HepG2 (cell line): Measurements from ENCODE around the gene MYL6. TPM values are rescaled to one million over a fixed set of nuclear protein-coding genes. Genes with fewer than 3 reads are reported as not detected.

Source experiments
- ARNT ChIP-seq: fragments of 450-650 bp; IDR thresholded peaks from 2 replicates; pipeline ENCODE4 v1.6.1; 2017
- BORCS8-MEF2B ChIP-seq: sonication (generic); formaldehyde crosslinking; IDR thresholded peaks from 2 replicates; pipeline ENCODE4 v1.8.0; 2022; ENCODE audit warnings: mild to moderate bottlenecking, missing genetic modification reagents
- CCDC6 ChIP-seq: sonication (generic); formaldehyde crosslinking; IDR thresholded peaks from 2 replicates; pipeline ENCODE4 v1.8.1; 2022; ENCODE audit warnings: mild to moderate bottlenecking, missing genetic modification reagents, moderate library complexity
- E2F5 ChIP-seq: sonication (generic); formaldehyde crosslinking; conservative IDR thresholded peaks from 2 replicates; pipeline ENCODE4 v1.4.0; 2020; ENCODE audit warnings: missing genetic modification reagents
- ELF3 ChIP-seq: IDR thresholded peaks from 2 replicates; pipeline ENCODE4 v1.6.1; 2016; ENCODE audit warnings: missing genetic modification reagents, missing compliant biosample characterization
- HOXA9 ChIP-seq: sonication (generic); formaldehyde crosslinking; IDR thresholded peaks from 2 replicates; pipeline ENCODE4 v1.8.1; 2022; ENCODE audit warnings: missing genetic modification reagents, mild to moderate bottlenecking, moderate library complexity, borderline replicate concordance
- JUN ChIP-seq: sonication (generic); formaldehyde crosslinking; IDR thresholded peaks from 2 replicates; pipeline ENCODE4 v1.4.0; 2020; ENCODE audit warnings: mild to moderate bottlenecking, missing genetic modification reagents
- MBNL3 ChIP-seq: fragments of 250-450 bp; sonication (Bioruptor Pico); conservative IDR thresholded peaks from 2 replicates; pipeline ENCODE4 v1.8.0; 2022; ENCODE audit warnings: mild to moderate bottlenecking, inconsistent platforms
- NR0B2 ChIP-seq: sonication (generic); formaldehyde crosslinking; IDR thresholded peaks from 2 replicates; pipeline ENCODE4 v1.4.0; 2020; ENCODE audit warnings: mild to moderate bottlenecking, missing genetic modification reagents
- NR2C2 ChIP-seq: sonication (generic); formaldehyde crosslinking; IDR thresholded peaks from 2 replicates; pipeline ENCODE4 v1.4.0; 2020; ENCODE audit warnings: missing genetic modification reagents, mild to moderate bottlenecking, moderate library complexity, borderline replicate concordance
- RAD21 ChIP-seq: fragments of 450-650 bp; formaldehyde crosslinking; IDR thresholded peaks from 2 replicates; pipeline ENCODE4 v1.5.0; 2020; ENCODE audit warnings: mild to moderate bottlenecking
- TRIM22 ChIP-seq: fragments of 450-650 bp; IDR thresholded peaks from 2 replicates; pipeline ENCODE4 v1.6.1; 2017
- UBTF ChIP-seq: sonication (generic); formaldehyde crosslinking; IDR thresholded peaks from 2 replicates; pipeline ENCODE4 v1.4.0; 2020; ENCODE audit warnings: mild to moderate bottlenecking, missing genetic modification reagents
- ZC3H13 ChIP-seq: sonication (generic); formaldehyde crosslinking; IDR thresholded peaks from 2 replicates; pipeline ENCODE4 v1.8.1; 2023; ENCODE audit warnings: mild to moderate bottlenecking, missing genetic modification reagents, moderate library complexity
- ZMAT3 ChIP-seq: sonication (generic); formaldehyde crosslinking; conservative IDR thresholded peaks from 2 replicates; pipeline ENCODE4 v1.7.0; 2021; ENCODE audit warnings: missing genetic modification reagents
- ZNF232 ChIP-seq: sonication (generic); formaldehyde crosslinking; IDR thresholded peaks from 2 replicates; pipeline ENCODE4 v1.4.0; 2020; ENCODE audit warnings: missing genetic modification reagents, borderline replicate concordance
- ZNF274 ChIP-seq: sonication (generic); formaldehyde crosslinking; IDR thresholded peaks from 2 replicates; pipeline ENCODE4 v1.5.1; 2020; ENCODE audit warnings: mild to moderate bottlenecking, missing genetic modification reagents
- ZNF354B ChIP-seq: sonication (generic); formaldehyde crosslinking; IDR thresholded peaks from 2 replicates; pipeline ENCODE4 v1.8.0; 2022; ENCODE audit warnings: mild to moderate bottlenecking, missing genetic modification reagents
- ZNF510 ChIP-seq: sonication (generic); formaldehyde crosslinking; IDR thresholded peaks from 2 replicates; pipeline ENCODE4 v1.4.0; 2020; ENCODE audit warnings: low read depth, mild to moderate bottlenecking, missing genetic modification reagents
- ZNF616 ChIP-seq: sonication (generic); formaldehyde crosslinking; IDR thresholded peaks from 2 replicates; pipeline ENCODE4 v1.5.0; 2020; ENCODE audit warnings: low read depth, mild to moderate bottlenecking, missing genetic modification reagents
- ZNF772 ChIP-seq: sonication (generic); formaldehyde crosslinking; IDR thresholded peaks from 2 replicates; pipeline ENCODE4 v1.5.0; 2020; ENCODE audit warnings: mild to moderate bottlenecking, missing genetic modification reagents
- polyA plus RNA-seq, 8 experiments: library from polyadenylated mRNA; depleted of rRNA in 3 of 8; stranded (reverse) in 7 of 8; unstranded in 1 of 8; fragments of >200 nt; fragmentation: Illumina TruSeq in 4 of 8; extraction: Trizol in 4 of 8; gene quantifications; 2 replicates each; pipeline versions ENCODE4 v1.2.1 to v1.2.3, GENCODE V29; 2011 to 2016; ENCODE audit warnings: low read depth in 4 of 8, missing spikeins in 1 of 8, mixed read lengths in 1 of 8; ENCODE audit not compliant: insufficient read depth in 1 of 8
- total RNA-seq, 5 experiments: library from RNA; depleted of rRNA; stranded (reverse); fragments of >200 nt; fragmentation: Illumina TruSeq; extraction: Trizol; gene quantifications; 2 replicates each; pipeline ENCODE4 v1.2.3, GENCODE V29; 2016; ENCODE audit warnings: low read depth in 1 of 5
- TF ChIP-seq, protein P1 (sequence below): sonication (generic); formaldehyde crosslinking; IDR thresholded peaks from 2 replicates; pipeline ENCODE4 v1.5.1; 2020; ENCODE audit warnings: missing genetic modification reagents, mild to moderate bottlenecking, borderline replicate concordance

Gene MYL6
- total and polyA plus RNA-seq, 2 of the 13 experiments (the other 11 are each of a cell fraction or from before 2014, with no cell fraction given), result 1,127 to 1,192 TPM

- TF ChIP-seq JUN (CRISPR knock-in tag), result peak; percentile 75; the same call in 1 of the 2 replicates
- TF ChIP-seq RAD21 (CRISPR knock-in tag), result no peak
- no peak; the same call in 1 of the 2 replicates for TF ChIP-seq ZNF772
- 0 out of 2 replicates have a peak, but pooled peaks have one; percentile 44 for TF ChIP-seq ZNF616
- peak; percentile 47; the same call in 1 of the 2 replicates for TF ChIP-seq UBTF (CRISPR knock-in tag)
- TF ChIP-seq NR2C2 (CRISPR knock-in tag), result no peak
- TF ChIP-seq, protein P1, sequence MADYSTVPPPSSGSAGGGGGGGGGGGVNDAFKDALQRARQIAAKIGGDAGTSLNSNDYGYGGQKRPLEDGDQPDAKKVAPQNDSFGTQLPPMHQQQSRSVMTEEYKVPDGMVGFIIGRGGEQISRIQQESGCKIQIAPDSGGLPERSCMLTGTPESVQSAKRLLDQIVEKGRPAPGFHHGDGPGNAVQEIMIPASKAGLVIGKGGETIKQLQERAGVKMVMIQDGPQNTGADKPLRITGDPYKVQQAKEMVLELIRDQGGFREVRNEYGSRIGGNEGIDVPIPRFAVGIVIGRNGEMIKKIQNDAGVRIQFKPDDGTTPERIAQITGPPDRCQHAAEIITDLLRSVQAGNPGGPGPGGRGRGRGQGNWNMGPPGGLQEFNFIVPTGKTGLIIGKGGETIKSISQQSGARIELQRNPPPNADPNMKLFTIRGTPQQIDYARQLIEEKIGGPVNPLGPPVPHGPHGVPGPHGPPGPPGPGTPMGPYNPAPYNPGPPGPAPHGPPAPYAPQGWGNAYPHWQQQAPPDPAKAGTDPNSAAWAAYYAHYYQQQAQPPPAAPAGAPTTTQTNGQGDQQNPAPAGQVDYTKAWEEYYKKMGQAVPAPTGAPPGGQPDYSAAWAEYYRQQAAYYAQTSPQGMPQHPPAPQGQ (CRISPR knock-in tag), result peak; percentile 88; the same call in 1 of the 2 replicates
- no peak for TF ChIP-seq E2F5 (CRISPR knock-in tag)
- TF ChIP-seq MBNL3 (CRISPR knock-in tag), result no peak
- no peak for TF ChIP-seq ZC3H13 (CRISPR knock-in tag)
- TF ChIP-seq TRIM22, result no peak
- peak; percentile 22; the same call in 1 of the 2 replicates for TF ChIP-seq ELF3 (CRISPR knock-in tag)
- no peak for TF ChIP-seq ARNT
- no peak for TF ChIP-seq ZNF274
- no peak for TF ChIP-seq NR0B2 (CRISPR knock-in tag)
- TF ChIP-seq HOXA9 (CRISPR knock-in tag), result no peak
- no peak for TF ChIP-seq ZNF510 (CRISPR knock-in tag)
- TF ChIP-seq BORCS8-MEF2B (CRISPR knock-in tag), result no peak
- TF ChIP-seq ZNF232 (CRISPR knock-in tag), result no peak
- TF ChIP-seq ZNF354B (CRISPR knock-in tag), result 0 out of 2 replicates have a peak, but pooled peaks have one; percentile 57
- TF ChIP-seq CCDC6, result peak; percentile 20; the same call in 1 of the 2 replicates
- TF ChIP-seq ZMAT3 (CRISPR knock-in tag), result no peak
Measured at GRCh38 chr12:56158029-56158925, at the start of gene MYL6 (continued).
